ENCODE measurements around the gene NSMF. TPM values are rescaled to one million over a fixed set of nuclear protein-coding genes. Genes with fewer than 3 reads are reported as not detected.

Gene NSMF
- total and polyA plus RNA-seq, 2 of the 8 experiments (the other 6 are each of a cell fraction or from before 2014, with no cell fraction given) = 56.7 to 65.1 TPM

DNA sequence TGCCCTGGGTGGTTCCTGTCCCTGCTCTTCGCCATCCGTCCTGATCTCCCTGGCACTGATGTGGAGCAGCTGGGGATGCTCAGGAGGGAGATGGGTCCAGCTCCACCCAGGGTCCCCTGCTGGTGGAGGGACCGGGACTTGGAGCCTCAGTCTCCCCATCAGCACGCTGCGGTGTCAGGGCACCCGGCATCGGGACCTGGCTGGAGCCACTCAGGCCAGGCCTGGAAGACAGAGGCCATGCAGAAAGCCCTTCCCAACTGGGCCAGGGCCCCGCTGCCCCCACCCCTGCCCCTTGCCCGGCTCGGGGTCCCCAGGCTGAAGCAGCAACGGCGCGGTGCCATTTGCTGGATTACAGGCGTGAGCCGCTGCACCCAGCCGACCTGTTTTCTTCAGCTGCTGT is 40.3 kb upstream of the NSMF start (continued):
- TF ChIP-seq, protein P1, sequence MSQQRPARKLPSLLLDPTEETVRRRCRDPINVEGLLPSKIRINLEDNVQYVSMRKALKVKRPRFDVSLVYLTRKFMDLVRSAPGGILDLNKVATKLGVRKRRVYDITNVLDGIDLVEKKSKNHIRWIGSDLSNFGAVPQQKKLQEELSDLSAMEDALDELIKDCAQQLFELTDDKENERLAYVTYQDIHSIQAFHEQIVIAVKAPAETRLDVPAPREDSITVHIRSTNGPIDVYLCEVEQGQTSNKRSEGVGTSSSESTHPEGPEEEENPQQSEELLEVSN (IDR thresholded peaks at IDR 0.05) = no peak
- no peak for TF ChIP-seq CBX8 (IDR thresholded peaks at IDR 0.05; ENCODE audit: borderline replicate concordance, low read depth, low read length)
- TF ChIP-seq KDM5A (IDR thresholded peaks at IDR 0.05; ENCODE audit: low read length) = no peak
- TF ChIP-seq NANOG (IDR thresholded peaks at IDR 0.05; ENCODE audit: insufficient read depth, low read depth, low read length, poor library complexity, severe bottlenecking) = no peak
- TF ChIP-seq SP4 (IDR thresholded peaks at IDR 0.05; ENCODE audit: low read length) = no peak
- no peak for TF ChIP-seq TAF1 (IDR thresholded peaks at IDR 0.05; ENCODE audit: low read depth, low read length)
- TF ChIP-seq TBP (IDR thresholded peaks at IDR 0.05; ENCODE audit: low read depth, low read length) = no peak

Measured in H1 (cell line).